Esophagus (tissue), 2 donors: ENCODE data around the gene LRRC75A. TPM values are rescaled to one million over a fixed set of nuclear protein-coding genes. Genes with fewer than 3 reads are reported as not detected.
"Not testable (repeated sequence)": the region's sequence is repeated elsewhere in the genome, so short reads cannot be mapped to it uniquely, and the experiment has no call there.

ENCODE experiments used
- H3K27ac ChIP-seq, 2 donors: one replicate each; pipeline ENCODE4 v1.5.1; 2013; ENCODE audit warnings: low read depth in 2 of 2, mild to moderate bottlenecking in 2 of 2, inconsistent platforms in 1 of 2, low read length in 1 of 2, moderate library complexity in 1 of 2
- H3K27me3 ChIP-seq, 2 donors: one replicate each; pipeline ENCODE4 v1.6.1; 2013; ENCODE audit warnings: low read length in 2 of 2, control low read depth in 1 of 2, mild to moderate bottlenecking in 1 of 2; ENCODE audit not compliant: insufficient read depth in 2 of 2, control insufficient read depth in 1 of 2
- H3K36me3 ChIP-seq, 2 donors: one replicate each; pipeline ENCODE4 v1.6.1; 2013; ENCODE audit warnings: low read length in 1 of 2; ENCODE audit not compliant: control insufficient read depth in 2 of 2, insufficient read depth in 2 of 2
- H3K4me1 ChIP-seq, 2 donors: one replicate each; pipeline ENCODE4 v1.6.1; 2013; ENCODE audit warnings: low read length in 1 of 2; ENCODE audit not compliant: control insufficient read depth in 2 of 2, insufficient read depth in 2 of 2
- H3K4me3 ChIP-seq, 2 donors: one replicate each; pipeline ENCODE4 v1.5.1; 2013; ENCODE audit warnings: low read length in 2 of 2, mild to moderate bottlenecking in 2 of 2, low read depth in 1 of 2, moderate library complexity in 1 of 2
- H3K9me3 ChIP-seq, 2 donors: one replicate each; pipeline ENCODE4 v1.6.1; 2013; ENCODE audit warnings: mild to moderate bottlenecking in 2 of 2, low read depth in 1 of 2, low read length in 1 of 2, moderate library complexity in 1 of 2; ENCODE audit not compliant: control insufficient read depth in 2 of 2, insufficient read depth in 1 of 2
- WGBS, 2 donors: extraction: QIAGEN DNeasy Blood & Tissue Kit; methylation state at CpG; one replicate each; pipeline ENCODE4 v1.1.7; 2013; 5-methylcytosine and 5-hydroxymethylcytosine counted together
- polyA plus RNA-seq, 2 donors: library from polyadenylated mRNA; stranded (reverse); fragments of 200-250 nt; gene quantifications; one replicate each; pipeline ENCODE4 v1.2.3, GENCODE V29; 2013
- donor health status: healthy with polysubstance abuse.
- donor health status: Bipolar disorder and iron deficiency.

LRRC75A gene
- polyA plus RNA-seq, 2 donors: 0.53 to 0.65 TPM

GRCh38 chr17:16459855-16460550 is 32.0 kb downstream of the LRRC75A start:
- Histone ChIP-seq H3K27ac (no peak overlapping the region), H3K4me1 (peaks cover 0 to 3% of the 10 kb centered on the region in 2 donors), H3K27me3 (no peaks in the 10 kb centered on the region), H3K9me3 (no peaks in the 10 kb centered on the region), H3K4me3 (no peak overlapping the region), H3K36me3 (peaks cover 0 to 4% of the 10 kb centered on the region in 2 donors)
- 73 to 84% methylated on average over 5 of the region's 5 CpGs for WGBS, 2 donors

DNA sequence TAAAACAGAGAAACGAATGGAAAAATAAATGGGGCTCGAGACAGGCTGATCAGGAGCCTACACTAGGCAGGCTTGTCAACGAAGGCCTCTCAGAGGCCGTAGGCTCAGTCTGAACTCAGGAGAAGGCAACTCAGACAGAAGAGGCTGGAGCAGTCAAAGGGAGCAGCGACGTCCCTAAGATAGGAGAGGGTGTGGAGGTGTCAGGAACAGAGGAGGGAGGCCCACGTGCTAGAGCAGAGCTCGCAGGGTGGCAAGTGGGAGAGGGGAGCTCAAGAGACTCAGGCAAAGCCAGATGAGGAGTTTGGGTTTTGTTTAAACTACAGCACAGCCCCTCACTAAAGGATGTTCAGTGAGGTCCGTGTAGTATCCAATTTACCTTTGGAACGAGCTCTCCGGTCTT is 32.7 kb downstream of the LRRC75A start:
- Histone ChIP-seq H3K27me3 (no peaks in the 10 kb centered on the region), H3K9me3 (no peaks in the 10 kb centered on the region), H3K27ac (no peak overlapping the region), H3K4me3 (no peak overlapping the region), H3K4me1 (peaks cover 0 to 3% of the 10 kb centered on the region in 2 donors), H3K36me3 (peaks cover 0 to 4% of the 10 kb centered on the region in 2 donors)
- WGBS, 2 donors: 81% methylated on average over 11 of the region's 11 CpGs

GRCh38 chr17:16456742-16457316 is 35.2 kb downstream of the LRRC75A start:
- Histone ChIP-seq H3K27me3 (no peaks in the 10 kb centered on the region), H3K4me3 (no peak overlapping the region), H3K27ac (no peak overlapping the region), H3K36me3 (peaks cover 0 to 4% of the 10 kb centered on the region in 2 donors), H3K9me3 (no peaks in the 10 kb centered on the region), H3K4me1 (no peaks in the 10 kb centered on the region)
- WGBS, 2 donors: 82 to 88% methylated on average over 9 of the region's 9 CpGs

DNA sequence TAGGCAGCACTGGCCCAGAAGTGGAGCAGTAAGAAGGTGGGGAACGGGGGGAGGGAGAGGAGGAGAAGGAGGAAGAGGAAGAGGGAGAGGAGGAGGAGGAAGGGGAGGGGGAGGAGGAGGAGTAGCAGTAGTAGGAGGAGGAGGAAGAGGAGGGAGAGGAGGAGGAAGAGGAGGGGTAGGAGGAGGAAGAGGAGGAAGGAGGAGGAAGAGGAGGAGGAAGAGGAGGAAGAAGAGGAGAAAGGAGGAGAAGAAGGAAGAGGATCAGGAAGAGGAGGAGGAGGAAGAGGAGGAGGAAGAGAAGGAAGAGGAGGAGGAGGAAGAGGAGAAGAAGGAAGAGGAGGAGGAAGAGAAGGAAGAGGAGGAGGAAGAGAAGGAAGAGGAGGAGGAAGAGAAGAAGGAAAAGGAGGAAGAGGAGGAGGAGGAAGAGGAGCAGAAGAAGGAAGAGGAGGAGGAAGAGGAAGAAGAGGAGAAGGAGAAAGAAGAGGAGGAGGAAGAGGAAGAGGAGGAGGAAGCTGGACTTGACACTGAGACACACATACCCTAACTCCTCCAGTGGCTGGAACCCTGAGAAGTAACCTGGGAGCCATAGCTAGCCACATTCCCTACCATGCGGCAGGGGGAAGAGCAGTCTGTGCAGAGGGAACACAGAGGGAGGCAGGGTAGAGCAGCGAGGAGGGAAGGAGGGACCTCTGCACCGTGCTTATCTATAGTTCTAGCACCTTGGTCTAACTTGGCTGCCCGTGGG is 35.8 kb downstream of the LRRC75A start:
- no peaks in the 10 kb centered on the region for H3K27me3 ChIP-seq
- H3K4me1 ChIP-seq: no peaks in the 10 kb centered on the region
- no peaks in the 10 kb centered on the region for H3K9me3 ChIP-seq
- WGBS, 2 donors: 82 to 88% methylated on average over 5 of the region's 5 CpGs
- H3K36me3 ChIP-seq: peaks cover 0 to 4% of the 10 kb centered on the region in 2 donors
- H3K4me3 ChIP-seq: no peak overlapping the region
- H3K27ac ChIP-seq: no peak overlapping the region

- 81 to 82% methylated on average over 4 of the region's 4 CpGs for WGBS, 2 donors
These were observed 38.5 kb downstream of the LRRC75A start for GRCh38 chr17:16453493-16453851.

GRCh38 chr17:16452268-16452667 is 39.7 kb downstream of the LRRC75A start:
- H3K4me3 ChIP-seq, H3K27me3 ChIP-seq: not testable (repeated sequence)
- WGBS, 2 donors: 76 to 79% methylated on average over 8 of the region's 8 CpGs

More at GRCh38 chr17:16453493-16453851, 38.5 kb downstream of the LRRC75A start:
- H3K4me3 ChIP-seq: no peak overlapping the region
- H3K4me1 ChIP-seq: no peaks in the 10 kb centered on the region
- H3K9me3 ChIP-seq: no peaks in the 10 kb centered on the region
- no peaks in the 10 kb centered on the region for H3K27me3 ChIP-seq
- peaks cover 6 to 7% of the 10 kb centered on the region in 2 donors for H3K36me3 ChIP-seq
- no peak overlapping the region for H3K27ac ChIP-seq

GRCh38 chr17:16450028-16450427 is 42.0 kb downstream of the LRRC75A start:
- Histone ChIP-seq H3K4me3 (no peak overlapping the region), H3K4me1 (peaks cover 0 to 6% of the 10 kb centered on the region in 2 donors), H3K27me3 (no peaks in the 10 kb centered on the region), H3K27ac (no peak overlapping the region), H3K9me3 (no peaks in the 10 kb centered on the region), H3K36me3 (peaks cover 10 to 11% of the 10 kb centered on the region in 2 donors)
- 85 to 90% methylated on average over 4 of the region's 4 CpGs for WGBS, 2 donors

More at GRCh38 chr17:16452268-16452667, 39.7 kb downstream of the LRRC75A start:
- not testable (repeated sequence) for H3K4me1 ChIP-seq, H3K9me3 ChIP-seq, H3K27ac ChIP-seq, H3K36me3 ChIP-seq

GRCh38 chr17:16449121-16449570 is 42.8 kb downstream of the LRRC75A start:
- Histone ChIP-seq H3K27ac (peak overlapping the region in 1 of 2 donors; percentile 74), H3K9me3 (no peaks in the 10 kb centered on the region), H3K27me3 (no peaks in the 10 kb centered on the region), H3K36me3 (peaks cover 10 to 11% of the 10 kb centered on the region in 2 donors), H3K4me1 (peaks cover 0 to 9% of the 10 kb centered on the region in 2 donors), H3K4me3 (no peak overlapping the region)
- 67 to 79% methylated on average over 11 of the region's 11 CpGs for WGBS, 2 donors

DNA sequence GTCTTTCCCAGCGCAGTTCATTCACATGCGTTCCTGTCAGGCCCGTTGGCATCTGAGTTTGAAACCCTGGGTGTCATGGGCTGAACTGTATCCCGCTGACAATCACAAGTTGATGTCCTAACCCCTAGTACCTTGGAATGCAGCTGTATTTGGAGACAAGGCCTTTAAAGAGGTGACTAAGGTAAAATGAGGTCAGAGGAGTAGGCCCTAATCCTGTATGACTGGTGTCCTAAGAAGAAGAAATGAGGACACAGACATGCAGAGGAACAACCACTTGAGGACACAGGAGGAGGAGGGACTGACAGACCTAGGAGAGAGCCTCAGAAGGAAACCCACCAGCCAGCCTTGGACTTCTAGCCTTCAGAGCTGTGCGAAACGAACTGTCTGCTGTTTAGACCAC is 43.5 kb downstream of the LRRC75A start:
- H3K4me1 ChIP-seq: peaks cover 4 to 14% of the 10 kb centered on the region in 2 donors
- H3K27ac ChIP-seq: peak overlapping the region in 1 of 2 donors; percentile 74
- 83 to 86% methylated on average over 6 of the region's 6 CpGs for WGBS, 2 donors
- peaks cover 17 to 18% of the 10 kb centered on the region in 2 donors for H3K36me3 ChIP-seq
- no peaks in the 10 kb centered on the region for H3K9me3 ChIP-seq
- H3K4me3 ChIP-seq: no peak overlapping the region
- H3K27me3 ChIP-seq: no peaks in the 10 kb centered on the region
